ENCODE measurements around the gene MCF2L. TPM values are rescaled to one million over a fixed set of nuclear protein-coding genes. Genes with fewer than 3 reads are reported as not detected.

MCF2L gene
- total and polyA plus RNA-seq, 9 of the 15 experiments (the other 6 are each of a cell fraction or from before 2014, with no cell fraction given) = 0.05 to 0.25 (median 0.18) TPM; not detected in 5

DNA sequence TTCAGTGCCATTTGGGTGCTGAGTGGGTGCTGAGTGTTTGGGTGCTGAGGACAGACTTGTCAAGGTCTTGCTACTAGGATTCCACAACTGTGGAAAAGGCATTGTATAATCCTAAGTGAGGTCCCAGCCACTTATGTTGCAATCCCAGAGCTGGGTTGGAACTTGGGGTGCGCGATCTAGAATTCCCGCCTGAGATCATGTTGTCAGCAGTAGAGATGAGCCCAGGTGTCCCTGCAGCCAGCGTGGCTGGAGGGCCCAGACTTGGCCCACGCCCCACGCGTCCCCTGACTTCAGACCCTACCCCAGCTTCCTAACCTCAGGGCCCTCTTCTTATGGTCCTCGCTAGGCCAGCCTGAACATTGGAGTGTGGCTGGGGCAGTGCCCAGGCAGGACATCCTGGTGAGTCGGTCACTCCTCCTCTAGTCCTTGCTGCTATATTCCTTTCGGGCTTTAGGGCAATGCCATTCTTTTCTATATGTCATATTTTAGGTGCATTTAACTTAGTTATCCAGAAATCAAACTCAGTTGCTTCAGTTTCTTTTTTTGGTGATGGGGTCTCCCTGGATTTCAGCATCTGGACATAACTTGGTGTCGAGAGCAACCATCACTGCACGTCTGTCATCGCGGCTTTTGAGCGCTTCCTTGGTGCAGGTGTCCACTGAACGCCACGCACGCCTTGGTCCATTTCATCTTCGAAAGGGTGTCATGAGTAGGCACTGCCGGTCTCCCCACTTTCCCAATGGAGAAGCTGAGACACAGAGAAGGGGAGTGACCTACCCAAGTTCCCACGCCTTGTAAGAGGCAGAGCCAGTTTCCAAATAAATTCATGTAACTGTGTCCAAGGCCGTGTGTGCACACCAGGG lies 90.2 kb downstream of the MCF2L start (continued):
- TF ChIP-seq, protein P1, sequence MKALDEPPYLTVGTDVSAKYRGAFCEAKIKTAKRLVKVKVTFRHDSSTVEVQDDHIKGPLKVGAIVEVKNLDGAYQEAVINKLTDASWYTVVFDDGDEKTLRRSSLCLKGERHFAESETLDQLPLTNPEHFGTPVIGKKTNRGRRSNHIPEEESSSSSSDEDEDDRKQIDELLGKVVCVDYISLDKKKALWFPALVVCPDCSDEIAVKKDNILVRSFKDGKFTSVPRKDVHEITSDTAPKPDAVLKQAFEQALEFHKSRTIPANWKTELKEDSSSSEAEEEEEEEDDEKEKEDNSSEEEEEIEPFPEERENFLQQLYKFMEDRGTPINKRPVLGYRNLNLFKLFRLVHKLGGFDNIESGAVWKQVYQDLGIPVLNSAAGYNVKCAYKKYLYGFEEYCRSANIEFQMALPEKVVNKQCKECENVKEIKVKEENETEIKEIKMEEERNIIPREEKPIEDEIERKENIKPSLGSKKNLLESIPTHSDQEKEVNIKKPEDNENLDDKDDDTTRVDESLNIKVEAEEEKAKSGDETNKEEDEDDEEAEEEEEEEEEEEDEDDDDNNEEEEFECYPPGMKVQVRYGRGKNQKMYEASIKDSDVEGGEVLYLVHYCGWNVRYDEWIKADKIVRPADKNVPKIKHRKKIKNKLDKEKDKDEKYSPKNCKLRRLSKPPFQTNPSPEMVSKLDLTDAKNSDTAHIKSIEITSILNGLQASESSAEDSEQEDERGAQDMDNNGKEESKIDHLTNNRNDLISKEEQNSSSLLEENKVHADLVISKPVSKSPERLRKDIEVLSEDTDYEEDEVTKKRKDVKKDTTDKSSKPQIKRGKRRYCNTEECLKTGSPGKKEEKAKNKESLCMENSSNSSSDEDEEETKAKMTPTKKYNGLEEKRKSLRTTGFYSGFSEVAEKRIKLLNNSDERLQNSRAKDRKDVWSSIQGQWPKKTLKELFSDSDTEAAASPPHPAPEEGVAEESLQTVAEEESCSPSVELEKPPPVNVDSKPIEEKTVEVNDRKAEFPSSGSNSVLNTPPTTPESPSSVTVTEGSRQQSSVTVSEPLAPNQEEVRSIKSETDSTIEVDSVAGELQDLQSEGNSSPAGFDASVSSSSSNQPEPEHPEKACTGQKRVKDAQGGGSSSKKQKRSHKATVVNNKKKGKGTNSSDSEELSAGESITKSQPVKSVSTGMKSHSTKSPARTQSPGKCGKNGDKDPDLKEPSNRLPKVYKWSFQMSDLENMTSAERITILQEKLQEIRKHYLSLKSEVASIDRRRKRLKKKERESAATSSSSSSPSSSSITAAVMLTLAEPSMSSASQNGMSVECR (CRISPR knock-in tag; IDR thresholded peaks at IDR 0.05) = no peak

DNA sequence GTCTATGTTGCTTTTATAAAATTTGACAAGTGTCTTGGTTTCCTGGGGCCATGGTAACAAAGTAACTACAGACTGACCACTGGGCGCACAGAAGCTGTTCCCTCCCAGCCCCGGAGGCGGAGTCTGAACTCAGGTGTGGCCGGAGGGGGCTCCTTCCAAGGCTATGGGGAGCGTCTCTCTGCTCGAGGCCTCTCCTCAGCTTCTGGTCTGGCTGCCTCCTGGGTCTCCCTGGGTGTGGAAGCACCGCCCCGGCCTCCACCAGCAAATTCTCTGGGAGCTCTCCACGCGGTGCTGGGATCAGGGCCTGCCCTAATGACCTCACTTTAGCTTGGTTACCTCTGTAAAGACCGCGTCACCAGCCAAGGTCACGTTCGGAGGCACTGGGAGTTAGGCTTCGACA lies 90.9 kb downstream of the MCF2L start:
- no peak overlapping the region for H2AFZ ChIP-seq (ENCODE audit: low read depth, low read length)
- in situ Hi-C loops (cut with MboI) (no loop called here), intact Hi-C loops (cut with micrococcal nuclease) (no loop called here)
- H3K9ac ChIP-seq (ENCODE audit: insufficient read depth in 1 of 2, low read depth in 2 of 2, low read length in 2 of 2) = no peak overlapping the region
- H3K9me3 ChIP-seq (replicated peaks; ENCODE audit: control insufficient read depth, insufficient read depth, low read depth, low read length) = no peaks in the 10 kb centered on the region
- ATAC-seq = no peak
- H3K27me3 ChIP-seq (ENCODE audit: control insufficient read depth in 2 of 2, insufficient read depth in 2 of 2, low read length in 2 of 2) = peaks cover 17 to 67% of the 10 kb centered on the region in 2 experiments; a peak in 4 of 5 replicates
- BruUV-seq (replicated peaks) = no TSS peak
- no peak overlapping the region for H3K4me2 ChIP-seq (ENCODE audit: insufficient read depth, low read length)
- CTCF ChIA-PET (ENCODE audit: low intra/inter-chr PET ratio) = no interaction called here
- DNase-seq (ENCODE audit: extremely low read depth in 1 of 4, low spot score in 3 of 4) = no peak
- WGBS (ENCODE audit: insufficient coverage, low coverage, missing lambda C conversion rate) = 0% methylated on average over 15 of the region's 15 CpGs
- H4K20me1 ChIP-seq (replicated peaks; ENCODE audit: control insufficient read depth, insufficient read depth, low read length) = no peaks in the 10 kb centered on the region
- no peak overlapping the region for H3K4me3 ChIP-seq
- POLR2A ChIA-PET = no interaction called here
- no peak for FAIRE-seq
- no peak for TF ChIP-seq SREBF1 (IDR thresholded peaks at IDR 0.05; ENCODE audit: borderline replicate concordance, low read depth, low read length)
- no peak for TF ChIP-seq BRF1 (IDR thresholded peaks at IDR 0.05; ENCODE audit: borderline replicate concordance, extremely low read depth, insufficient read length)
- TF ChIP-seq CHD4 (IDR thresholded peaks at IDR 0.05; ENCODE audit: insufficient read depth, insufficient replicate concordance, low read depth, low read length, poor library complexity, severe bottlenecking) = no peak
- no peak for TF ChIP-seq SMAD3 (CRISPR knock-in tag; conservative IDR thresholded peaks at IDR 0.05)
- TF ChIP-seq TCFL5 (CRISPR knock-in tag; conservative IDR thresholded peaks at IDR 0.05) = no peak
- TF ChIP-seq, protein P2, sequence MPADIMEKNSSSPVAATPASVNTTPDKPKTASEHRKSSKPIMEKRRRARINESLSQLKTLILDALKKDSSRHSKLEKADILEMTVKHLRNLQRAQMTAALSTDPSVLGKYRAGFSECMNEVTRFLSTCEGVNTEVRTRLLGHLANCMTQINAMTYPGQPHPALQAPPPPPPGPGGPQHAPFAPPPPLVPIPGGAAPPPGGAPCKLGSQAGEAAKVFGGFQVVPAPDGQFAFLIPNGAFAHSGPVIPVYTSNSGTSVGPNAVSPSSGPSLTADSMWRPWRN (IDR thresholded peaks at IDR 0.05; ENCODE audit: low read depth) = no peak
- no peak for TF ChIP-seq DIDO1 (tag; IDR thresholded peaks at IDR 0.05; ENCODE audit: low read depth)
- no peak for TF ChIP-seq RBM15 (IDR thresholded peaks at IDR 0.05; ENCODE audit: insufficient read depth, low read length)
- TF ChIP-seq NFIC (IDR thresholded peaks at IDR 0.05) = no peak
- no peak for TF ChIP-seq BRD4 (IDR thresholded peaks at IDR 0.05)
- no peak for TF ChIP-seq TEAD4 (IDR thresholded peaks at IDR 0.05; ENCODE audit: low read length)
- TF ChIP-seq TEAD4 (CRISPR knock-in tag; IDR thresholded peaks at IDR 0.05; ENCODE audit: borderline replicate concordance) = no peak
- TF ChIP-seq PRMT5 (CRISPR knock-in tag; IDR thresholded peaks at IDR 0.05) = no peak
- no peak for TF ChIP-seq NBN (IDR thresholded peaks at IDR 0.05; ENCODE audit: low read depth)
- peaks cover 4 to 10% of the 10 kb centered on the region in 2 experiments; a peak in 4 of 5 replicates for H3K4me1 ChIP-seq (replicated peaks in 1 of 2; ENCODE audit: control insufficient read depth in 2 of 2, insufficient read depth in 2 of 2, low read length in 2 of 2)
- no peaks in the 10 kb centered on the region for H3K36me3 ChIP-seq (ENCODE audit: control insufficient read depth, insufficient read depth, low read length)
- H3K27ac ChIP-seq (ENCODE audit: extremely low read depth, low read depth, low read length) = no peak overlapping the region
- no peaks in the 10 kb centered on the region for H3K79me2 ChIP-seq (ENCODE audit: control insufficient read depth, insufficient read depth, low read length)
- no peaks in the 10 kb centered on the region for H3K9me1 ChIP-seq (ENCODE audit: control insufficient read depth, insufficient read depth, low read length)

Measured in K562 (cell line).